Measurements from ENCODE around the gene NMT1. TPM values are rescaled to one million over a fixed set of nuclear protein-coding genes. Genes with fewer than 3 reads are reported as not detected.

NMT1 gene
- total RNA-seq, 4 donors from 2014 or later = 64.7 to 99.8 (median 80.6) TPM

GRCh38 chr17:45018848-45019711 is 42.0 kb upstream of the NMT1 start:
- no peak for TF ChIP-seq CTCF (IDR thresholded peaks at IDR 0.05; ENCODE audit: low read depth)

- TF ChIP-seq CTCF (IDR thresholded peaks at IDR 0.05; ENCODE audit: low read depth) = no peak
Measured at GRCh38 chr17:45020354-45021138, 40.6 kb upstream of the NMT1 start.

- no peak for TF ChIP-seq CTCF (IDR thresholded peaks at IDR 0.05; ENCODE audit: low read depth)
Measured at GRCh38 chr17:45021607-45022287, 39.4 kb upstream of the NMT1 start.

GRCh38 chr17:45022288-45022648 is 38.8 kb upstream of the NMT1 start:
- TF ChIP-seq CTCF (IDR thresholded peaks at IDR 0.05; ENCODE audit: low read depth) = no peak

GRCh38 chr17:45022655-45023339 is 38.3 kb upstream of the NMT1 start:
- no peak for TF ChIP-seq CTCF (IDR thresholded peaks at IDR 0.05; ENCODE audit: low read depth)

- TF ChIP-seq CTCF (IDR thresholded peaks at IDR 0.05; ENCODE audit: low read depth) = no peak
Measured at GRCh38 chr17:45029096-45029495, 32.0 kb upstream of the NMT1 start.

Data from subcutaneous adipose tissue (tissue), 4 donors.